Right lobe of liver (tissue), 4 donors: ENCODE measurements around the gene PVRIG.

Experiments used
- CTCF ChIP-seq, 4 donors: fragments of 200-600 bp in 3 of 4; fragments of 450-650 bp in 1 of 4; IDR thresholded peaks; one replicate each; pipeline versions ENCODE4 v1.5.1 to v1.8.0; 2016 to 2022; ENCODE audit warnings: antibody characterized with exemption in 4 of 4, mild to moderate bottlenecking in 2 of 4
- POLR2A ChIP-seq: fragments of 450-650 bp; IDR thresholded peaks from one replicate; pipeline ENCODE4 v1.6.1; 2017; ENCODE audit warnings: antibody characterized with exemption, mild to moderate bottlenecking
- donor health status: DM: no; HTN: no; CAD: no.
- donor health status: DM: no; HTN: no; CAD: no.
- donor health status: DM: no; HTN: yes; CAD: no.

GRCh38 chr7:100191775-100192174 lies 28.0 kb upstream of the PVRIG start:
- TF ChIP-seq POLR2A: no peak
- TF ChIP-seq CTCF (IDR thresholded peaks at IDR 0.05): no peak
